BE2C (cell line): ENCODE data around the gene HOXA1.
"Not testable (repeated sequence)": the region's sequence is repeated elsewhere in the genome, so short reads cannot be mapped to it uniquely, and the experiment has no call there.

ENCODE experiments used
- DNase-seq: peaks from one replicate; pipeline ENCODE4 v3.0.0-alpha.2; 2020
- H3K27me3 ChIP-seq: fragments of 250-450 bp; sonication (Bioruptor Pico); 2 replicates; pipeline ENCODE4 v1.5.1; 2020; ENCODE audit warnings: mild to moderate bottlenecking
- H3K36me3 ChIP-seq: fragments of 250-450 bp; sonication (Bioruptor Pico); 2 replicates; pipeline ENCODE4 v1.5.1; 2020; ENCODE audit warnings: mild to moderate bottlenecking
- H3K4me1 ChIP-seq: fragments of 250-450 bp; sonication (Bioruptor Pico); 2 replicates; pipeline ENCODE4 v1.5.1; 2020
- H3K4me3 ChIP-seq: 2 replicates; pipeline ENCODE4 v1.5.1; 2011; ENCODE audit warnings: low read depth, low read length
- H3K9me3 ChIP-seq: fragments of 250-450 bp; sonication (Bioruptor Pico); 2 replicates; pipeline ENCODE4 v1.5.1; 2020
- TF ChIP-seq, protein P1 (sequence below): IDR thresholded peaks from 2 replicates; pipeline ENCODE4 v1.5.1; 2012; ENCODE audit warnings: mild to moderate bottlenecking, low read depth, low read length

HOXA1 gene

DNA sequence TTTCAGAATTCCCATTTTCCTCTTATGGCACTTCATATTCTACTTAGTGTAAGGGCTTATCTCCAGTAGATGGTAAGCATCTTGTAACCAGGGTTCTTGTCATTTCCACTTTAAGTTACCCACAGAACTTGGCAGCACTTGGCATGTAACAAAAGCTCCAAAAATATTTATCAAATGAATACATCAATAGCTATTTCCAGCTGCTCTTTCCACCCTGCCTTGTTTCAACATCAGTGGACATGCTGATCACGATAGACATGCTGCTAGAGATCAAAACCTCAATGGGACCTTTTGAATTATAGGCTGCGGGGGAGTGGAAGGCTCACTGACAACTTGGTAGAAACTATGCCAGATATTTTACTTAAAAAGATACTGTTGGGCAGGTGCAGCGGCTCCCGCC lies 32.9 kb downstream of the HOXA1 start:
- Histone ChIP-seq H3K27me3 (peaks cover 29% of the 10 kb centered on the region), H3K9me3 (no peaks in the 10 kb centered on the region), H3K4me3 (no peak overlapping the region), H3K4me1 (no peaks in the 10 kb centered on the region), H3K36me3 (no peaks in the 10 kb centered on the region)
- DNase-seq: no peak
- TF ChIP-seq, protein P1, sequence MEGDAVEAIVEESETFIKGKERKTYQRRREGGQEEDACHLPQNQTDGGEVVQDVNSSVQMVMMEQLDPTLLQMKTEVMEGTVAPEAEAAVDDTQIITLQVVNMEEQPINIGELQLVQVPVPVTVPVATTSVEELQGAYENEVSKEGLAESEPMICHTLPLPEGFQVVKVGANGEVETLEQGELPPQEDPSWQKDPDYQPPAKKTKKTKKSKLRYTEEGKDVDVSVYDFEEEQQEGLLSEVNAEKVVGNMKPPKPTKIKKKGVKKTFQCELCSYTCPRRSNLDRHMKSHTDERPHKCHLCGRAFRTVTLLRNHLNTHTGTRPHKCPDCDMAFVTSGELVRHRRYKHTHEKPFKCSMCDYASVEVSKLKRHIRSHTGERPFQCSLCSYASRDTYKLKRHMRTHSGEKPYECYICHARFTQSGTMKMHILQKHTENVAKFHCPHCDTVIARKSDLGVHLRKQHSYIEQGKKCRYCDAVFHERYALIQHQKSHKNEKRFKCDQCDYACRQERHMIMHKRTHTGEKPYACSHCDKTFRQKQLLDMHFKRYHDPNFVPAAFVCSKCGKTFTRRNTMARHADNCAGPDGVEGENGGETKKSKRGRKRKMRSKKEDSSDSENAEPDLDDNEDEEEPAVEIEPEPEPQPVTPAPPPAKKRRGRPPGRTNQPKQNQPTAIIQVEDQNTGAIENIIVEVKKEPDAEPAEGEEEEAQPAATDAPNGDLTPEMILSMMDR: no peak

DNA sequence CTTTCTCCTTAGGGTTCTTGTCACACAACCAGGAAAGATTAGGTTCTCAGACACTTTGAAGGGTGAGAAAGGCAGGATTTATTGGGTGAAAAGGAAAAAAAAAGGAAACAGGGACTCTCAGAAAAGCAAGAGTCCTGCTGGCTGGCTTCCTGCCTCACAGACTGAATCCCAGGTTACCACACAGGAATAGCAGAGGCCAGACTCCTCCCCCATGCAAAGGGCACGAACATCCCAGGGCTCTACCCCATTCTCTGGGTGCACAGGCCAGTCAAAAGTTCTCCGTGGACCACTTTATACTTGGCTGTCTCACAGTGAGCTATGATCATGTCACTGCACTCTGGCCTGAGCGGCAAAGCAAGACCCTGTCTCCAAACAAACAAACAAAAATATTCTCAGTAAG lies 42.6 kb downstream of the HOXA1 start:
- DNase-seq: no peak
- peaks cover 10% of the 10 kb centered on the region for H3K27me3 ChIP-seq
- TF ChIP-seq, protein P1: no peak

DNA sequence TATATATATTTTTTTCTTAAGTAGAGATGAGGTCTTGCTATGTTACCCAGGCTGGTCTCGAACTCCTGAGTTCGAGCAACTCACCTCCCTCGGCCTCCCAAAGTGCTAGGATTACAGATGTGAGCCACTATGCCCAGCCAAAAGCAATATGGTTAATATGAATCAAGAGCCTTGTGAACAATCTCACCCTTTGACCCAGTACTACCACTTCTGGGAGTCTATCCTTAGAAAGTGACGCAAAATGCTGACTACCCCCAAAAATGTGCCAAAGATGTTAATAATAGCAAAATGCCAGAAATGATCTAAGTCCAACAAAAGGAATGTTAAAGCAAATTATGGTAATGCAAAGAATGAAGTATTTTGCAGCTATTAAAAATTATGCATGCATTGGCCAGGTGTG lies 44.3 kb downstream of the HOXA1 start:
- H3K27me3 ChIP-seq: peaks cover 6% of the 10 kb centered on the region
- no peak for DNase-seq
- no peaks in the 10 kb centered on the region for H3K4me1 ChIP-seq
- no peak overlapping the region for H3K4me3 ChIP-seq
- no peaks in the 10 kb centered on the region for H3K9me3 ChIP-seq
- no peaks in the 10 kb centered on the region for H3K36me3 ChIP-seq
- TF ChIP-seq, protein P1: no peak

More for the DNA sequence above, 42.6 kb downstream of the HOXA1 start:
- no peak overlapping the region for H3K4me3 ChIP-seq
- no peaks in the 10 kb centered on the region for H3K4me1 ChIP-seq
- H3K36me3 ChIP-seq: no peaks in the 10 kb centered on the region
- H3K9me3 ChIP-seq: no peaks in the 10 kb centered on the region

DNA sequence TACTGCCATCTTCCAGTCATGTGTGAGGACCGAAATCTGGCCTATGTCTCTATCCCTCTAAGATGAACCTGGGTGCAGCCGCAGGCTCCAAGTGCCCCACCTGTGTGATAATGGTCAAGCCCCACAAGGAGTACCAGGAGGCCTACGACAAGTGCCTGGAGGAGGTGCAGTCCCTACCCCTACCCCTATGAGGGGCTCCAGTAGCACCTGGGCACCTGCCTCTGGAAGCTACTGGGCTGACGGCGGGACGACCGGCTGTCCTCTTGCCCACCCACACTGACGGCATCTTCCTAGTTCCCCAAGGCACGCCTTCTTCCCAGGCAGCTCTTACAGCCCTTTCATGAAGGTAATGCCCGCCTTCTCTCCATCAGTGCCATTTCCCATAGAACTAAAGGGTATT lies 47.4 kb downstream of the HOXA1 start:
- Histone ChIP-seq H3K4me3 (no peak overlapping the region), H3K36me3 (no peaks in the 10 kb centered on the region), H3K4me1 (no peaks in the 10 kb centered on the region), H3K9me3 (no peaks in the 10 kb centered on the region), H3K27me3 (peaks cover 2% of the 10 kb centered on the region; the same call in 1 of the 2 replicates)
- no peak for DNase-seq
- TF ChIP-seq, protein P1: no peak

DNA sequence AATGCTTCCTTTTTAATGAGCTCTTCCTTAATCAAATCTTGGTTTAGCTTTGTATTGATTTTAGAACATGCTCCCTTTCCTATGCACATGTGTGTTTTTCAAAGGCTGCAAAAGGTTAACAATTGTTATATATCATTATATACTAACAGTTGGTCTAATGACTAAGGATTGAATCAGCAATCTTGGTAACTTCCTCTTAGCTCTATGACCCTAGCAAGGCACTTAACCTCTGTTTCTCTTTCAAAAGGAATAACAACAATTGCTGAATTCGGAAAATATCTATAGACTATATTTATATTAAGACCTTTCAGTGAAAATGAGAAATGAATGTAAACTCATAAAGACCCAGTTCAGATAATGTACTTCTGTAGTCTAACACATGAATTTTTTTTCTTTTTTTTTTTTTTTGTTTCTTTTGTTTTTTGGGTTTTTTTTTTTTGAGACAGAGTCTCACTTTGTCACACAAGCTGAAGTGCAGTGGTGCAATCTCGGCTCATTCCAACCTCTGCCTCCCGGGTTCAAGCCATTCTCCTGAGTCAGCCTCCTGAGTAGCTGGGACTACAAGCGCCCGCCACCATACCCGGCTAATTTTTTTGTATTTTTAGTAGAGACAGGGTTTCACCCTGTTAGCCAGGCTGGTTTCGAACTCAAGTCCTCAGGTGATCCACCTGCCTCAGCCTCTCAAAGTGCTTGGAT lies 48.8 kb downstream of the HOXA1 start:
- Histone ChIP-seq H3K36me3 (no peaks in the 10 kb centered on the region), H3K27me3 (peaks cover 2% of the 10 kb centered on the region; the same call in 1 of the 2 replicates), H3K9me3 (no peaks in the 10 kb centered on the region), H3K4me1 (no peaks in the 10 kb centered on the region), H3K4me3 (no peak overlapping the region)
- no peak for DNase-seq
- TF ChIP-seq, protein P1: no peak

DNA sequence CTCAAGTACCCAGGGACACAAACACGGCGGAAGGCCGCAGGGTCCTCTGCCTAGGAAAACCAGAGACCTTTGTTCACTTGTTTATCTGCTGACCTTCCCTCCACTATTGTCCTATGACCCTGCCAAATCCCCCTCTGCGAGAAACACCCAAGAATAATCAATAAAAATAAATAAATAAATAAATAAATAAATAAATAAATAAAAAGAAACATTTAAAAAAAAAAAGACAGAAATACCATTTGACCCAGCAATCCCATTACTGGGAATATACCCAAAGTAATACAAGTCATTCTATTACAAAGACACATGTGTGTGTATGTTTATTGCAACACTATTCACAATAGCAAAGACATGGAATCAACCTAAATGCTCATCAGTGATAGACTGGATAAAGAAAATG lies 49.8 kb downstream of the HOXA1 start:
- H3K9me3 ChIP-seq, H3K4me3 ChIP-seq, H3K27me3 ChIP-seq, H3K36me3 ChIP-seq, DNase-seq, H3K4me1 ChIP-seq: not testable (repeated sequence)

DNA sequence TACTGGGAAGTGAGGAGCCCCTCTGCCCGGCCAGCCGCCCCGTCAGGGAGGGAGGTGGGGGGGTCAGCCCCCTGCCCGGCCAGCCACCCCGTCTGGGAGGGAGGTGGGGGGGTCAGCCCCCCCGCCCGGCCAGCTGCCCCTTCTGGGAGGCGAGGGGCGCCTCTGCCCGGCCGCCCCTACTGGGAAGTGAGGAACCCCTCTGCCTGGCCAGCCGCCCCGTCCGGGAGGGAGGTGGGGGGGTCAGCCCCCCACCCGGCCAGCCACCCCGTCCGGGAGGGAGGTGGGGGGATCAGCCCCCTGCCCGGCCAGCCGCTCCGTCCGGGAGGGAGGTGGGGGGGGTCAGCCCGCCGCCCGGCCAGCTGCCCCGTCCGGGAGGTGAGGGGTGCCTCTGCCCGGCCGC lies 50.7 kb downstream of the HOXA1 start:
- H3K4me1 ChIP-seq, H3K4me3 ChIP-seq, H3K27me3 ChIP-seq, DNase-seq, H3K36me3 ChIP-seq, H3K9me3 ChIP-seq: not testable (repeated sequence)
